ENCODE measurements around the gene TRAPPC6A. TPM values are rescaled to one million over a fixed set of nuclear protein-coding genes. Genes with fewer than 3 reads are reported as not detected.

The TRAPPC6A gene
- total and polyA plus RNA-seq, 2 of the 4 experiments (the other 2 are of a cell fraction): 4.1 to 13.4 TPM

DNA sequence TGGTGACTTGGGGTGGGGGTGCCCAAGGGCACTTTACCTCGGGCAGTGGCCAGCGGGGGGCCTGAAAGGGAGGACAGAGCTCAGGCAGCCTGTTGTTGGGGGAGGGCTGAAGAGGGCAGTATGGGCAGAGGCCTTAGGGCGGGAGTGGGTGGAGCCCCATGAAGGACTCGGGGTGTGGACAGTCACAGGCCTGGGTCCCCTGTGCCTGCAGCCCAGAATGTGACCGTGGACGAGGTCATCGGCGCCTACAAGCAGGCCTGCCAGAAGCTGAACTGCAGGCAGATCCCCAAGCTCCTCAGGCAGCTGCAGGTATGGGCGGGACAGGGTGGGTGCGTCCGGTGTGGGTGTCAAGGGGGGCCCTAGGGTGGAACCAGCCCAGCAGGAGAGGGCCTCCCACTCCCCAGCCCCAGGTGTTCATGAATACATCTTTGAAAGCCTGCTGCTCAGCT lies 39.7 kb downstream of the TRAPPC6A start (continued):
- TF ChIP-seq, protein P1, sequence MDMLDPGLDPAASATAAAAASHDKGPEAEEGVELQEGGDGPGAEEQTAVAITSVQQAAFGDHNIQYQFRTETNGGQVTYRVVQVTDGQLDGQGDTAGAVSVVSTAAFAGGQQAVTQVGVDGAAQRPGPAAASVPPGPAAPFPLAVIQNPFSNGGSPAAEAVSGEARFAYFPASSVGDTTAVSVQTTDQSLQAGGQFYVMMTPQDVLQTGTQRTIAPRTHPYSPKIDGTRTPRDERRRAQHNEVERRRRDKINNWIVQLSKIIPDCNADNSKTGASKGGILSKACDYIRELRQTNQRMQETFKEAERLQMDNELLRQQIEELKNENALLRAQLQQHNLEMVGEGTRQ (IDR thresholded peaks at IDR 0.05; ENCODE audit: low read depth, low read length): no peak
- TF ChIP-seq RCOR1 (IDR thresholded peaks at IDR 0.05; ENCODE audit: insufficient replicate concordance, low read length): no peak
- TF ChIP-seq MAFK (IDR thresholded peaks at IDR 0.05; ENCODE audit: low read depth, low read length): no peak

DNA sequence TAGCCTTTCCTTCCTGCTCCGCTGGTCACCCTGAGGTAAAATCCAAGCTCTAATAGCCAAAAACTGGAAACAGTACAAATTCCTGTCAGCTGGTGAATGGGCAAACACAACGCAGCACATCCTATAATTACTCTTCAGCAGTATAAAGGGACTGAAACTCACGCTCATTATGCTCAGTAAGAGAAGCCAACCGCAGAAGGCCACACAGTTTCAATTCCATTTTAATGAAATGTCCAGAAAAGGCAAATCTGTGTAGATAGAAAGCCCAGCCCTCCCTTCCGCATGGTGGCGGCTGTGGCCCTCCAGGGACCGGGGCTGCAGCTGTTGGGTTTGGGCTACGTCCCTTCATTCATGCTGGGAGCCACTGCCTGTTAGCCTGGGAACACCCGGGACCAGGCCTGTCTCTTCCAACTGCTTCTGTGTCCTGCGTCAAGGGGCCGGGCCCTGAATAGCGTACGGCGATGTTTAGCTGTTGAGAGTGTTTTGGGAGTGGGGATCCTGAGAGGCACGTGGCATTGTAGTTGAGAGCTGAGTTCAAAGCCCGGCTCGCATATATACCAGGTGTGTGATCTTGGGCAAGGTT lies 40.8 kb downstream of the TRAPPC6A start:
- Histone ChIP-seq H2BK15ac (ENCODE audit: low read depth, low read length) (no peak overlapping the region), H2BK20ac (ENCODE audit: low read depth, low read length) (no peak overlapping the region), H3K27ac (ENCODE audit: insufficient read depth, low read length) (no peak overlapping the region), H2AFZ (replicated peaks; ENCODE audit: low read length, poor library complexity) (no peak overlapping the region), H3K4me1 (ENCODE audit: control insufficient read depth, insufficient read depth, low read length) (peaks cover 2% of the 10 kb centered on the region; the same call in 1 of the 2 replicates), H2AK9ac (replicated peaks; ENCODE audit: low read depth, low read length, poor library complexity) (no peak overlapping the region), H3K9me1 (ENCODE audit: insufficient read depth, low read length) (peaks cover 11% of the 10 kb centered on the region), H3K18ac (ENCODE audit: low read depth, low read length) (no peak overlapping the region), H2BK120ac (ENCODE audit: low read depth, low read length) (no peak overlapping the region), H4K91ac (ENCODE audit: insufficient read depth, low read depth, low read length) (no peak overlapping the region), H3K9me3 (ENCODE audit: control insufficient read depth, insufficient read depth, low read length) (no peaks in the 10 kb centered on the region), H4K8ac (ENCODE audit: low read depth in 2 of 2, low read length in 2 of 2) (no peak overlapping the region), H3K36me3 (ENCODE audit: control insufficient read depth, insufficient read depth, low read length) (peaks cover 18% of the 10 kb centered on the region), H4K20me1 (ENCODE audit: insufficient read depth, low read length) (peaks cover 44% of the 10 kb centered on the region), H3K79me1 (ENCODE audit: low read depth in 1 of 2, low read length in 2 of 2) (peaks cover 29 to 65% of the 10 kb centered on the region in 2 experiments), H3K27me3 (ENCODE audit: control insufficient read depth, insufficient read depth, low read length) (no peaks in the 10 kb centered on the region), H3K14ac (replicated peaks; ENCODE audit: low read depth, low read length) (no peak overlapping the region), H3K23ac (ENCODE audit: low read depth, low read length) (no peak overlapping the region), H2AK5ac (ENCODE audit: low read depth, low read length) (no peak overlapping the region), H3K4me3 (ENCODE audit: insufficient read depth, low read depth, low read length) (no peak overlapping the region), H4K5ac (ENCODE audit: low read depth, low read length) (no peak overlapping the region), H3K56ac (ENCODE audit: extremely low read depth, insufficient read depth, low read length) (no peak overlapping the region), H3K4me2 (ENCODE audit: low read depth, low read length) (no peak overlapping the region), H2BK5ac (ENCODE audit: low read depth, low read length, poor library complexity, severe bottlenecking) (no peak overlapping the region), H3K9ac (ENCODE audit: low read depth, low read length) (no peak overlapping the region), H3K4ac (ENCODE audit: low read depth, low read length) (no peak overlapping the region)
- DNase-seq (no peak), ATAC-seq (ENCODE audit: low read depth) (no peak)
- WGBS, 2 experiments (ENCODE audit: extremely low coverage in 2 of 2, insufficient read length in 1 of 2): 76% methylated on average over 5 of the region's 17 CpGs; no CpG with 5 or more reads in 1 of the 2 experiments
- ChIA-PET POLR2A (ENCODE audit: unreplicated experiment) (no interaction called here), CTCF (interaction anchor here (0.7 kb wide), 1 partner anchor 106 kb away, joined by 3 read pairs; no protein-coding TSS in a partner anchor)
- in situ Hi-C loops (cut with MboI; ENCODE audit: low sequenced_read_pairs) (no loop called here), intact Hi-C loops (cut with micrococcal nuclease) (no loop called here), dilution Hi-C loops (cut with HindIII; ENCODE audit: low sequenced_read_pairs, unreplicated experiment) (no loop called here)
- TF ChIP-seq, protein P1 (IDR thresholded peaks at IDR 0.05; ENCODE audit: low read depth, low read length): no peak
- TF ChIP-seq MAFK (IDR thresholded peaks at IDR 0.05; ENCODE audit: low read depth, low read length): no peak
- TF ChIP-seq, protein P2, sequence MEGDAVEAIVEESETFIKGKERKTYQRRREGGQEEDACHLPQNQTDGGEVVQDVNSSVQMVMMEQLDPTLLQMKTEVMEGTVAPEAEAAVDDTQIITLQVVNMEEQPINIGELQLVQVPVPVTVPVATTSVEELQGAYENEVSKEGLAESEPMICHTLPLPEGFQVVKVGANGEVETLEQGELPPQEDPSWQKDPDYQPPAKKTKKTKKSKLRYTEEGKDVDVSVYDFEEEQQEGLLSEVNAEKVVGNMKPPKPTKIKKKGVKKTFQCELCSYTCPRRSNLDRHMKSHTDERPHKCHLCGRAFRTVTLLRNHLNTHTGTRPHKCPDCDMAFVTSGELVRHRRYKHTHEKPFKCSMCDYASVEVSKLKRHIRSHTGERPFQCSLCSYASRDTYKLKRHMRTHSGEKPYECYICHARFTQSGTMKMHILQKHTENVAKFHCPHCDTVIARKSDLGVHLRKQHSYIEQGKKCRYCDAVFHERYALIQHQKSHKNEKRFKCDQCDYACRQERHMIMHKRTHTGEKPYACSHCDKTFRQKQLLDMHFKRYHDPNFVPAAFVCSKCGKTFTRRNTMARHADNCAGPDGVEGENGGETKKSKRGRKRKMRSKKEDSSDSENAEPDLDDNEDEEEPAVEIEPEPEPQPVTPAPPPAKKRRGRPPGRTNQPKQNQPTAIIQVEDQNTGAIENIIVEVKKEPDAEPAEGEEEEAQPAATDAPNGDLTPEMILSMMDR (conservative IDR thresholded peaks at IDR 0.05; ENCODE audit: low read depth, low read length): no peak
- no peak for TF ChIP-seq RFX5 (IDR thresholded peaks at IDR 0.05; ENCODE audit: low read depth, low read length)
- TF ChIP-seq MAZ (IDR thresholded peaks at IDR 0.05; ENCODE audit: borderline replicate concordance, low read depth, low read length): no peak
- no peak for TF ChIP-seq CEBPB (IDR thresholded peaks at IDR 0.05; ENCODE audit: low read depth, low read length)
- BruUV-seq (replicated peaks): no TSS peak

All from IMR-90 (cell line).